Activated naive CD4-positive, alpha-beta T cell treated with anti-CD3 and anti-CD28 coated beads, Interleukin-2, amount 50 U/mL, for 16 hours (primary cell): ENCODE measurements around the gene PLTP.
"Not testable (repeated sequence)": the region's sequence is repeated elsewhere in the genome, so short reads cannot be mapped to it uniquely, and the experiment has no call there.

Experiments used
- DNase-seq: peaks from one replicate; pipeline ENCODE4 v3.0.0-alpha.2; 2020

PLTP gene

DNA sequence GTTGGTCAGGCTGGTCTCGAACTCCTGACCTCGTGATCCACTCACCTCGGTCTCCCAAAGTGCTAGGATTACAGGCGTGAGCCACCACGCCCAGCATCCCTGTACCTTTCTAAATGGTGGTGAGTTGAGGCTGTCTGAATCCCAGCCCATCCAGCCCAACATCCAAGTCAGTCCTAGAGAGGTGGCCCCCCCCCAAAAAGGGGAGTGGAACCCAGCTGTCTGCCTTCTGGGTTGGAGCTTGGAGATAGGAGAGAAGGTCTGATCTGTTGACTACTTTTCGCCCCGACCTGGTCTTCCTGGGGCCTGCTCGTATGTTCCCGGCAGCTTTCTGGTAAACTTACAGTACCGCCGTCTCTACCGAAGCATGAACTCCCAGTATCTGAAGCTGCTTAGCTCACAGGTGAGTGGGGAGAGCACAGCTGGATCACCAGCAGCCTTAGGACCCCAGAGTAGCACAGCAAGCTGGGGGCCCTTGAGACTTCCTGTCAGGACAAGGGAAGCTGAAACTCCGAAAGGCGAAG lies 15.3 kb downstream of the PLTP start:
- no peak for DNase-seq

DNA sequence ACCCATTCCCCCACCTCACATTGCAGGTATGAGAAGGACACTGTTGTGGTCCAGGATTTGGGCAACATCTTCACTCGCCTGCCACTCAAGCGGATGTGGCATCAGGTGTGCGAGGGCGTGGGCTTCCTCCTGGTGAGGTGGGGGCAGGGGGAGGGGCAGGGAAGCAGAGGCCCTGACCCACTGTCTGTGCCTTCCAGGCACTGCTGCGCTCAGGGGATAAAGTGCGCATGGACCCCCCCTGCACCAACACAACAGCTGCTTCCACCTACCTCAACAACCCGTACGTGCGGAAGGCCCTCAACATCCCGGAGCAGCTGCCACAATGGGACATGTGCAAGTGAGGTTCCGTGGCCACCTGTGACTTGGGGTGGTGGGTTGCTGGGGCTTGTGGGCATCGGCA lies 17.2 kb downstream of the PLTP start:
- no peak for DNase-seq

DNA sequence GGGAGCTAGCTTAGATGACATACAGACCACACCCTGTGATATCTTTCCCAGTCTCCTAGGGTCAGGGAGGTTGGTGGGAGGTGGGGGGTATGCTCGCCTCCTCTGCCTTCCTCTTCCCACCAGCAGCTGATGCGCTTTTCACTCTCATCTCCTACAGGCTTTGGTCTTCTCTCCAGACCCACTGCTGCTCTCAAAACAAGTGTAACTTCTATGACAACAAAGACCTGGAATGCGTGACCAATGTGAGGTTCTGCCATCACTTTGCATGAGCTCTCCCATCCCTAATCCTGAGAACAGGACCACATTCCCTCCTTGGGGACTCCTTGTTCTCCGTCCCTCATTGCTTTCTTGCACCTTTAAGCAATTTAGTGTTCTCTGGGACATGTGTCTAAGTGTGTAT lies 18.1 kb downstream of the PLTP start:
- DNase-seq = no peak

DNA sequence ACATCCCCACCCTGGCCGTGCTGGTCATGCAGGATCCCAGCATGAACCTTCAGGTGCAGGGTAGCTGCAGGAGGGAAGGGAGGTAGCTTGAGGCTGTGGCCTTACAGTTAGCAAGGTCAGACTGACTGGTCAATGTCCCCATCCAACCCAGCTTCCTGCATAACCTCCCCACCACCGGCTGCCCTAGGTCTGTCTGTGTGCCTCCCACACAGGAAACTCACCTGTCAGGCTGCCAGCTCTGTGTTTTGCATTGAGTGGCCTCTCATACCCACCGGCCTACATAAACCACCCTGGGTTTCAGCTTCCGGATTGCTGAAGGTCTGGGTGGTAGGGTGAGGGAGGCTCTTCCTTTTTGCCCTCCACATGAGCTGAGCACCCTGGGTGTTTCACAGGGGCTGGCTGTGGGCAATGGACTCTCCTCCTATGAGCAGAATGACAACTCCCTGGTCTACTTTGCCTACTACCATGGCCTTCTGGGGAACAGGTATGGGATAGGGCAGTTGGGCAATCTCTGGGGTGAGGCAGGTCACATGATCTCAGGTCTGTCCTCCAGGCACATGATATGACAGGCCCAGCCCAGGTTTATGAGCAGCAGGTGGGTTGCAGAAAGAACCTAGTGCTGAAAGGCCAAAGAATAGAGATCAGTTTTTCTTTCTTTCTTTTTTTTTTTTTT lies 19.0 kb downstream of the PLTP start:
- DNase-seq = no peak

GRCh38 chr20:45892049-45892825 lies 19.7 kb downstream of the PLTP start:
- DNase-seq = no peak

- DNase-seq = peak; percentile 87
These were observed 20.7 kb downstream of the PLTP start, which contains the start of the genes CTSA and NEURL2 for GRCh38 chr20:45890985-45891983. TSS of gene CTSA (plus strand) at chr20:45891335. CDS start at chr20:45891569, 234 bp downstream. TSS of gene NEURL2 (minus strand) at chr20:45891208. CDS start at chr20:45890991, 217 bp downstream.

GRCh38 chr20:45890077-45890984 lies 21.6 kb downstream of the PLTP start:
- peak; percentile 54 for DNase-seq

DNA sequence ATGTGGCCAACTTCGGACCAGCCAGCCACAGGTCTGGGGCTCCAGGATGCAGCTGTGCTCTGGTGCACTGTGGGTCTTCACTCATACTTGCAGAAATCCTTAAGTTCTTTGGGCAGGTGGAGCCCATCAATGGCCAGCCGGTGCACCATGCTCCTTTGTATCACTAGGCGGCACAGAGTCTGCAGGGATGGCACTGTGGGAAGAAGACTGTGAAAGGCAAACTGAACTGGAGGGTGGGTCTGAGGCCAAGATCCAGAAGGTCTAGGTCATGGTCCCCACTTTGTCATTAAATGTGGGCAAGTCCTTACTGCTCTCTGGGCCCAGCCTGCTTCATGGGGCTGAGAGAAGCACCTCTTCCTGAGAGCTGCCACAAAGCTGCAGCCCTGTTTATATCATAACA lies 23.3 kb downstream of the PLTP start:
- DNase-seq = no peak

- no peak for DNase-seq
These were observed 24.6 kb downstream of the PLTP start, which contains the start of gene SPATA25 for GRCh38 chr20:45887346-45887715. TSS of gene SPATA25 (minus strand) at chr20:45887622. CDS start at chr20:45887590, 32 bp downstream.

DNA sequence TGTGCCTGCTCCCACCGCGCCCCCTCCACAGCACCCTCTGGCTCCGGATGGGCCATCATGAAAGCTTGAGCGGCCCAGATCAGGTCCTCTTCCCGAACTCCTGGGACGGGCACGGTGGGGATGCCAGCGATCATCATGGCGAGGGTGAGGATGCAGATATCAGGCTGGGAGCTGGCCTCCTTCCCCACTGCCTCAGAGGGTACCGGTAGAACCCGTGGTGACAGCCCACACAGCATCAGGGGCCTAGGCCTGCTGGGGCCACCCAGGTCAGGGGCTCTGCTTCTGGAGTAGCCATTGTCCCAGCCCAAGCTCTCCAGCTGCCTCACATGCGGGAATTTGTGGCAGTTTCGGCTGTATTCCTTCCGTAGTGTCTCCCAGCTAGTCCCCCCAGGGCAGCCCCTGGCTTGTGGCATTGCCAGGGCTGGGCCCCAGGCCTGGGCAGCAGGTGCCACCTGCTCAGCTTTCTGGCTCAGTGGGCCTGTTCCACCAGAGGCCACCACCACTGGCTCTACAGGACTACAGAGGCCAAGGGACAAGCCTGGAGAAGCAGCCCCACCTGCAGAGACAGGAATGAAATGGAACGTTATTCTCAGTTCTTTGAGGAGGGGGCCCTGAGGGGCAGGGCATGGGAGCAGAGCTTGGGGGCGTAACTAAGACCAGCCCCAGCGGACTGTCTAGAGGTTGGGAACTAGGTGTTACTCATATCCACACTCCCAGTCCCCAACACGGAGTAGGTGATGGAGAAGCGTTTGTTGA lies 25.2 kb downstream of the PLTP start:
- DNase-seq = no peak

DNA sequence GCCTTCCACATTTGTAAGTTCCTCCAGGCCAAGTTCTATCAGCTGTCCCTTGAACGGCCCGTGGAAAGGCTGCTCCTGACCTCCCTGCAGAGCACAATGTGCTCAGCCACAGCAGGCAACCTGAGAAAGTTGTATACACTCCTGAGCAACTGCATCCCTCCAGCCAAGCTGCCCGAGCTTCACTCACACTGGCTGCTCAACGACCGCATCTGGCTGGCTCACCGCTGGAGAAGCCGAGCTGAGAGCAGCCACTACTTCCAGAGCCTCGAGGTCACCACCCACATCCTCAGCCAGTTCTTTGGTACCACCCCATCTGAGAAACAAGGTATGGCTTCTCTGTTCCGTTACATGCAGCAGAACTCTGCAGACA lies 28.9 kb downstream of the PLTP start:
- no peak for DNase-seq

DNA sequence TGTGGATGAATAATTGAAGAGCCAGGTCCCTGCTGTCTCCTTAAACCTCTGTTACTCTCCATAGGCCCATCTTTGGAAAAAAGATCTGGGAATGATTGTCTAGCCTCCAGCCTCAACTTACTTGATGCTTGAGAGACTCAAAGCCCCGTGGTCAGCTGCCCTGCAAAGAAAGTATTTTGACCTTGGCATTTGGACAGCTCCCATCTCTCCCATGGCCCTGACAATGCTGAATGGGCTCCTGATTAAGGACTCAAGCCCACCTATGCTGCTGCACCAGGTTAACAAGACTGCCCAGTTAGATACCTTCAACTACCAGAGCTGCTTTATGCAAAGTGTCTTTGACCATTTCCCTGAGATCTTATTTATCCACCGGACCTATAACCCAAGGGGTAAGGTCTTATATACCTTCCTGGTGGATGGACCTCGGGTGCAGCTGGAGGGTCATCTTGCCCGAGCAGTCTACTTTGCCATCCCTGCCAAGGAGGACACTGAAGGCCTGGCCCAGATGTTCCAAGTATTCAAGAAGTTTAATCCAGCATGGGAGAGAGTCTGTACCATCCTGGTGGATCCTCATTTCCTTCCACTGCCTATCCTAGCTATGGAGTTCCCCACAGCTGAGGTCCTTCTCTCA lies 29.4 kb downstream of the PLTP start:
- DNase-seq = no peak

GRCh38 chr20:45880988-45881788 lies 30.8 kb downstream of the PLTP start, which contains the start of gene ZSWIM1:
TSS of gene ZSWIM1 (plus strand) at chr20:45881227. CDS start at chr20:45882593, 1,366 bp downstream.
- peak; percentile 99 for DNase-seq

DNA sequence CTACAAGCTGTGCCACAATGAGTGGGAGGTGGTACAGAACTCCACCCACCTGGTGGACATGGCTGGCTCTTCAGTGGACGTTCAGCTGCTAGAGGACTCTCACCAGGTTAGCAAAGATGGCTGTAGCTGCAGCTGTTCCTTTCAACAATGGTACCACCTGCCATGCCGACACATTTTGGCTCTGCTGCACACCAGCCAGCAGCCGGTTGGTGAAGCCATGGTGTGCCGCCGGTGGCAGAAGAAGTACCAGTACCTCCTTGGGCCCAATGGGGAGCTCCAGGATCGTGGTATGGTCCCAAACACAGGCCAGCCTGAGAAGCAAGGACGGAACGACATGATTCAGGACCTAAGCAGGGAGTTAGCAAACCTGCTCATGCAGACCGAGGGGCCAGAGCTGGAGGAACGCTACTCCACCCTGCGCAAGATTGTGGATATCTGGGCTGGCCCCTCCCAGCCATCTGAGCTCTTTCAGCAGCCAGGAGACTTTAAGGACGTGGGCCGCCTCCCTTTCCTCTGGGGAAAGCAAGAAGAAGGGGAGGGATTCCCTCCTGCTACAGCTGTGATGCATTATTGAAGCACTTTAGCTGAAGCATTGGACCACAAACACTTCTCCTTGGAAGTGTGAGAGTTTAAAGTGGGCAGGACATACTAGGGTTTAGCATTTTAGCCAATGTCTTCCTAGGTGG lies 33.7 kb downstream of the PLTP start:
- no peak for DNase-seq

DNA sequence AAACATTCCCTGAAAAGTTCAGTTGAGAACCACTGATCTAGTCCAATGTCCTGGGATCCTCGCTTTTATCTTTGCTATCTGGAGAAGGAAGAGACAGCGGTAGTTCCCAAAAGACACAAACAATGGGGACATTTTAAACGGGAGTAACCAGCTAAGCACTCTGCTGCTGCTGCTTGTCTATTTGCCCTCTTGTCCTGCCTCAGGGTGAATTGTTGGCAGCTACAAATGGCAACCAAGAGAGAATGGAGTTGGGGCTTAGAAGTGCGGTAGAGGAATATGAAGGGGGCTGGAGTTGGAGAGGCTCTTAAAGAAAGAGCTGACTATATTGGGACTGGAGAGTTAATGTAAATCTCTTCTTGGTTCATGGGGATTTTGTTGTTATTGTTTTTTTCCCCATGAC lies 37.4 kb downstream of the PLTP start:
- DNase-seq = no peak

GRCh38 chr20:45874104-45874481 lies 37.9 kb downstream of the PLTP start:
- not testable (repeated sequence) for DNase-seq

GRCh38 chr20:45873409-45874103 lies 38.4 kb downstream of the PLTP start:
- no peak for DNase-seq

GRCh38 chr20:45872626-45873025 lies 39.3 kb downstream of the PLTP start:
- no peak for DNase-seq
